ENCODE data around the gene TAF11L9.
"Not testable (repeated sequence)": the region's sequence is repeated elsewhere in the genome, so short reads cannot be mapped to it uniquely, and the experiment has no call there.

- not testable (repeated sequence) for TF ChIP-seq EZH2 (IDR thresholded peaks at IDR 0.05; ENCODE audit: borderline replicate concordance, low read depth, low read length, severe bottlenecking); CTCF (IDR thresholded peaks at IDR 0.05; ENCODE audit: borderline replicate concordance, extremely low read depth, low read length, poor library complexity, severe bottlenecking)
These were observed 8.5 kb downstream of the TAF11L9 start, which contains the start of gene TAF11L7 for GRCh38 chr5:17585658-17586057.

Data from DND-41 (cell line).